PC-9 (cell line): ENCODE measurements around the gene GOLGA6D. TPM values are rescaled to one million over a fixed set of nuclear protein-coding genes. Genes with fewer than 3 reads are reported as not detected.
"Not testable (repeated sequence)": the region's sequence is repeated elsewhere in the genome, so short reads cannot be mapped to it uniquely, and the experiment has no call there.

Experiments
- BruUV-seq: library from RNA; stranded (reverse); fragments of 400-500 nt; replicated peaks from 2 replicates; lab custom pipeline; 2021; lab: Mats Ljungman, UMichigan
- CTCF ChIA-PET: fragments of 300-600 bp; sonication (Branson Sonifier 250); formaldehyde crosslinking; loops from one replicate; lab custom pipeline; 2022; ENCODE audit warnings: antibody characterized with exemption; lab: Charles Lee
- POLR2A ChIA-PET: fragments of 300-600 bp; sonication (Branson Sonifier 250); formaldehyde crosslinking; loops from one replicate; lab custom pipeline; 2022; ENCODE audit warnings: antibody characterized with exemption; ENCODE audit not compliant: unreplicated experiment; lab: Charles Lee
- DNase-seq, 2 experiments: peaks; one replicate each; pipeline versions ENCODE4 v3.0.0 to v3.0.0-alpha.2; 2015 to 2022; ENCODE audit warnings: mixed read lengths in 1 of 2
- H2AFZ ChIP-seq: fragments of 200-600 bp; sonication (generic); 2 replicates; pipeline ENCODE4 v1.8.1; 2017; ENCODE audit warnings: antibody characterized with exemption
- H3F3A ChIP-seq: fragments of 200-600 bp; sonication (generic); 2 replicates; pipeline ENCODE4 v1.8.1; 2017; ENCODE audit warnings: antibody characterized with exemption, mild to moderate bottlenecking, low read depth; ENCODE audit not compliant: insufficient read depth
- H3K27ac ChIP-seq: fragments of 200-600 bp; sonication (generic); 2 replicates; pipeline ENCODE4 v1.6.1; 2016; ENCODE audit warnings: mixed run types
- H3K27me3 ChIP-seq: fragments of 200-600 bp; sonication (generic); 2 replicates; pipeline ENCODE4 v1.6.1; 2016; ENCODE audit warnings: low read depth, mixed run types; ENCODE audit not compliant: insufficient read depth
- H3K36me3 ChIP-seq: fragments of 200-600 bp; sonication (generic); 2 replicates; pipeline ENCODE4 v1.6.1; 2016; ENCODE audit warnings: low read depth, mixed run types
- H3K4me1 ChIP-seq: fragments of 200-600 bp; sonication (generic); replicated peaks from 2 replicates; pipeline ENCODE4 v1.6.1; 2016; ENCODE audit warnings: mixed run types; ENCODE audit not compliant: insufficient read depth
- H3K4me2 ChIP-seq: fragments of 200-600 bp; sonication (generic); 2 replicates; pipeline ENCODE4 v1.6.1; 2017; ENCODE audit warnings: mixed run types
- H3K4me3 ChIP-seq: fragments of 200-600 bp; sonication (generic); 2 replicates; pipeline ENCODE4 v1.6.1; 2016; ENCODE audit warnings: mixed run types
- H3K79me2 ChIP-seq: fragments of 200-600 bp; sonication (generic); 2 replicates; pipeline ENCODE4 v1.6.1; 2017; ENCODE audit warnings: low read depth, mixed run types
- H3K9me2 ChIP-seq: fragments of 200-600 bp; sonication (generic); 2 replicates; pipeline ENCODE4 v1.8.1; 2017; ENCODE audit warnings: mild to moderate bottlenecking; ENCODE audit not compliant: insufficient read depth
- H3K9me3 ChIP-seq: fragments of 200-600 bp; sonication (generic); 2 replicates; pipeline ENCODE4 v1.8.1; 2016; ENCODE audit warnings: low read depth; ENCODE audit not compliant: insufficient read depth
- H4K20me1 ChIP-seq: fragments of 200-600 bp; sonication (generic); 2 replicates; pipeline ENCODE4 v1.8.1; 2017; ENCODE audit not compliant: insufficient read depth
- intact Hi-C: fragments of 100-400 bp; cut with micrococcal nuclease; formaldehyde crosslinking; loops from one replicate; pipeline ENCODE4 v1.10.0; 2022; ENCODE audit not compliant: unreplicated experiment
- total RNA-seq: library from RNA; stranded (reverse); gene quantifications from 2 replicates; pipeline ENCODE4 v1.2.3, GENCODE V29; 2021
- TF ChIP-seq, protein P1 (sequence below): fragments of 200-600 bp; sonication (generic); conservative IDR thresholded peaks from 2 replicates; pipeline ENCODE4 v1.6.1; 2017; ENCODE audit warnings: mixed run types, antibody characterized with exemption, mild to moderate bottlenecking, moderate library complexity

The GOLGA6D gene
- total RNA-seq, 1 experiment from 2014 or later: not detected

DNA sequence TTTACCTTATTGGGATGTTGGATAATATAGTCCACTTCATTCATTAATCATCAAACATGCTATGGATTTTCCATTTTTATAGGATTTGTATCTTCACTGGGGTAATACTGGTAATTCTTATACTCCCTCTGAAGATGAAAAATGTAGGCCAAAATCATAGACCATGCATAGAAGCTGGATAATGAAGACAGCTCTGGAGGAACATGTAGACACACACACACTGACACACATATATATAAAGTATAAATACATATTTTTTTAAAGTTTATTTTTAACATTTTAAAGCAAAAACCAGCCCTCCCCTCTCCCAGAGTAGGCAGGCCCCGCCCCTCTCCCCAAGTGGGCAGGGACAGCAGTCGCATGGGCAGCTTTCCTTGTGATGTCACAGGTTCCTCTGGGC, 24.6 kb upstream of the GOLGA6D start, which contains the start of gene GOLGA6C:
GOLGA6C (plus strand) TSS at position 301 of the 400 bp plus-strand sequence. CDS start 265 bp downstream, outside the sequence.
- not testable (repeated sequence) for BruUV-seq

DNA sequence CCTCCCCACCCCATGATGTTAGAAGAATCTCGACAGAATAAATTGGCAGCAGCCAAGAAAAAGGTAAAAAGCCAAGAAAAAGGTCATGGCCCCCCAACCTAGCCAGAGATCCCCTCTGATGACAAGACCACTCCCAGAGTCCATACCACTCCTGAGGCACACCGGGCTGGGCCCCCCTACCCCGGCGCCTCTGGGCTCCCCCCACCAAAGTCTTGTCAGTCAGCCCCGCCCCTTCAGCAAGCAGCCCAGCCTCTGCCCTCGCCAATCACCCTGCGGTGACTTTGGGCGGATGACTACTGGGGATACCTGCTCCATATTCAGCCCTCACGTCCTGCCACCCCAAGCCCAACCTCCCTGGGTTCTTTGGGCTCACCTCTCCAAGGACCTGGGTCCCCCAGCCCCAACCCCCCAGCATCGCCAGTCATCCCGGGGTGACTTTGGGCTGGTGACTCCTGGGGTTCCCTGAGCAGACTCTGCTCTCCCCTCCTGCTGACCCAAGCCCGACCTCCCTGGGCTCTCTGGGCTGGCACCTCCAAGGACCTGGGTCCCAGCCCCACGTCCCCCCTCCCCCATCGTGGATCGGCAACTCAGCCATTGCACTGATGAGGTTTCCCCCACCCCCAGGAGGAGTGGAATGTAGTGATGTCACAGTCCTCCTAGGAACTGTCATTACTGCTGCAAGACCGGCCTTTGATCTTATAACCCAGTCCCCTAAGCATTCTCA, 23.9 kb upstream of the GOLGA6D start:
- H3K4me3 ChIP-seq, H3K9me2 ChIP-seq, H3K27ac ChIP-seq, BruUV-seq, POLR2A ChIA-PET, H3K4me1 ChIP-seq, H3K79me2 ChIP-seq, DNase-seq, H3K4me2 ChIP-seq, H3K27me3 ChIP-seq, H4K20me1 ChIP-seq, intact Hi-C loops, H2AFZ ChIP-seq, H3K36me3 ChIP-seq, CTCF ChIA-PET, H3F3A ChIP-seq, H3K9me3 ChIP-seq: not testable (repeated sequence)

More for the DNA sequence above, 24.6 kb upstream of the GOLGA6D start, which contains the start of gene GOLGA6C:
- H3K4me1 ChIP-seq, H3K27me3 ChIP-seq, H3F3A ChIP-seq, H4K20me1 ChIP-seq, intact Hi-C loops, H3K27ac ChIP-seq, CTCF ChIA-PET, POLR2A ChIA-PET, H3K9me3 ChIP-seq, H3K4me3 ChIP-seq, H3K36me3 ChIP-seq, H3K9me2 ChIP-seq, DNase-seq, H3K4me2 ChIP-seq, H3K79me2 ChIP-seq, H2AFZ ChIP-seq: not testable (repeated sequence)

DNA sequence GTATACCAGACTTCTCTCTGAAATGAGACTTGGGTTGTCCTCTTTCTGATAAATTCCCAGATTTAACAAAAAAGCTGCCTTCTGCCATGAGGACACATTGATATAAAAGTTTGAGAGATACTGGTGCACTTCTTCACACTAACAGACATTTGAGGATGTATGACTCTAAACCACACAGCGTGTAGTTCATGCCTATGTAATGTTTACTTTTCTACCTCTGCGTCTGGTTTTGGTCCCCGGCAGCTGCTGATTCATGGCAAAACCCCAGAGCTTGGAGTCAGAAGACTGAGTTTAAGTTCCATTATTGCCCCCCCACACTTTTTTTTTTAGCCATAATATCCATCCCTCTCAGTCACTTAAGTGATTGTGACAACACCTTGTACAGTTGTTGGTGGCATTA, 22.8 kb upstream of the GOLGA6D start:
- DNase-seq, POLR2A ChIA-PET, CTCF ChIA-PET, H4K20me1 ChIP-seq, H3K4me1 ChIP-seq, H3K9me3 ChIP-seq, H3K27ac ChIP-seq, BruUV-seq, H3K36me3 ChIP-seq, H3K79me2 ChIP-seq, H3F3A ChIP-seq, H3K4me2 ChIP-seq, H3K4me3 ChIP-seq, intact Hi-C loops, H3K9me2 ChIP-seq, H2AFZ ChIP-seq, H3K27me3 ChIP-seq: not testable (repeated sequence)

DNA sequence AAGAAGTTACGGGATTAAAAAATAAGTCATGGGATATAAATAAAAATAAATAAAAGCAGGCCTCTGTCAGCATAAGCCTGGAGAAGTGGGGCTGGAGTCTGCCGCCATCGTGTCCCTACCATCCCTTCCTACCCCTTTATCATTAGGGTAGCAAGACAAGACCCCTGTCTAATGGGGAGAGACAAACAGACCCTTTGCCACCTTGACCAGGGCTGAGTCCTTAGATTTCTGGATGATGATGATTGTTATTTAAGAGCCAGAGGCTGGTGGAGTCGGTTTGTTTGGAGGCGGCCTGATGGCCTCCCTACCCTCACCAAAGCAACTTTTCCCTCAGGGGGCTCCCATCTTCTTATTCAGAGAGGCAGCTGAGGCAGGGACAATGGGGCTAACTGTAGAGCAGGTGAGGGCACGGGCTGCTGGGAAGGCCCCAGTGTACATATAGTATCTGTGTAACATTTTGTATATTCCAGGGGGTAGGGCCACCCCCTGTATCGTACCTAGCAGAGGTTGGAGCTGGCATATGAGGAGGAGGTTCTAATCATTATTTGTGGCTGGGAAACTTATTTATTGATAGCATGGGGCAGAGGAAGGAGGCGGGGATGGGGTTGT, 8.8 kb upstream of the GOLGA6D start:
- H3K27me3 ChIP-seq, CTCF ChIA-PET: not testable (repeated sequence)

DNA sequence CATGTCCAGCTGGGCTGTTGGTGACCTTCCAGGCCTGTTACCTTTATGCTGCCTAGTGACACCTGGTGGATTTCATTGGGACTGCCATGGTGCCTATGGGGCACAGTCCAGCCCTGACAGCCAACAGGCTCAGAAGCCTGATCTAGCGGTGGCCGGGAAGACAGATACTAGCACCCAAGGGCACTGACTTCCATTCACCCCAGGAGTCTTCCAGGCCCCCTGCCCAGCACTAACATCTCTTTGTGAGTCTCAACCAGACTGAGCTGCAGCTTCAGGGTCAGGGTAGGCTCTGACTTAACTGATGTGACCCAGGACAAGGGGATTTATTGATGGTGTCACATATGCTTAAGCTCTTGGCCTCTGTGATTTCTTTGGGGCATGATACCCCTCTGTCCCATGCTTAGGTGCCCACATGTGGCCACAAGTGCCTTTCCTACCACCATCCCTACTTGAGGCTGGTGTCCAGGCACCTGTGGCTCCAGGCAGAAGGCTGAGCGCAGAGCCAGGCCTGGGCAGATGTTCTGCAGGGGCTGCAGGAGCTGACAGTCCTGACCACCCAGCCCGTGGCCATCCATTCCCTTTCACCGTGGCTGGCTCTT, 8.0 kb upstream of the GOLGA6D start:
- POLR2A ChIA-PET: interaction anchor here (0.6 kb wide), 1 partner anchor 245 kb away, joined by 3 read pairs; no protein-coding TSS in a partner anchor
- H3K4me2 ChIP-seq, H3K4me3 ChIP-seq, H3F3A ChIP-seq, H3K9me3 ChIP-seq, H4K20me1 ChIP-seq, H3K27me3 ChIP-seq, H3K79me2 ChIP-seq, H3K36me3 ChIP-seq, H3K9me2 ChIP-seq, BruUV-seq, CTCF ChIA-PET, H2AFZ ChIP-seq, H3K27ac ChIP-seq, intact Hi-C loops, H3K4me1 ChIP-seq: not testable (repeated sequence)
- TF ChIP-seq, protein P1, sequence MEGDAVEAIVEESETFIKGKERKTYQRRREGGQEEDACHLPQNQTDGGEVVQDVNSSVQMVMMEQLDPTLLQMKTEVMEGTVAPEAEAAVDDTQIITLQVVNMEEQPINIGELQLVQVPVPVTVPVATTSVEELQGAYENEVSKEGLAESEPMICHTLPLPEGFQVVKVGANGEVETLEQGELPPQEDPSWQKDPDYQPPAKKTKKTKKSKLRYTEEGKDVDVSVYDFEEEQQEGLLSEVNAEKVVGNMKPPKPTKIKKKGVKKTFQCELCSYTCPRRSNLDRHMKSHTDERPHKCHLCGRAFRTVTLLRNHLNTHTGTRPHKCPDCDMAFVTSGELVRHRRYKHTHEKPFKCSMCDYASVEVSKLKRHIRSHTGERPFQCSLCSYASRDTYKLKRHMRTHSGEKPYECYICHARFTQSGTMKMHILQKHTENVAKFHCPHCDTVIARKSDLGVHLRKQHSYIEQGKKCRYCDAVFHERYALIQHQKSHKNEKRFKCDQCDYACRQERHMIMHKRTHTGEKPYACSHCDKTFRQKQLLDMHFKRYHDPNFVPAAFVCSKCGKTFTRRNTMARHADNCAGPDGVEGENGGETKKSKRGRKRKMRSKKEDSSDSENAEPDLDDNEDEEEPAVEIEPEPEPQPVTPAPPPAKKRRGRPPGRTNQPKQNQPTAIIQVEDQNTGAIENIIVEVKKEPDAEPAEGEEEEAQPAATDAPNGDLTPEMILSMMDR: peak; percentile 88
- DNase-seq: peak; percentile 34 to 92

More for the DNA sequence above, 8.8 kb upstream of the GOLGA6D start:
- H3K4me2 ChIP-seq, H3K4me3 ChIP-seq, H2AFZ ChIP-seq, H3K9me2 ChIP-seq, POLR2A ChIA-PET, DNase-seq, H3K36me3 ChIP-seq, H4K20me1 ChIP-seq, H3K4me1 ChIP-seq, H3K9me3 ChIP-seq, BruUV-seq, H3K79me2 ChIP-seq, H3F3A ChIP-seq, H3K27ac ChIP-seq, intact Hi-C loops: not testable (repeated sequence)

DNA sequence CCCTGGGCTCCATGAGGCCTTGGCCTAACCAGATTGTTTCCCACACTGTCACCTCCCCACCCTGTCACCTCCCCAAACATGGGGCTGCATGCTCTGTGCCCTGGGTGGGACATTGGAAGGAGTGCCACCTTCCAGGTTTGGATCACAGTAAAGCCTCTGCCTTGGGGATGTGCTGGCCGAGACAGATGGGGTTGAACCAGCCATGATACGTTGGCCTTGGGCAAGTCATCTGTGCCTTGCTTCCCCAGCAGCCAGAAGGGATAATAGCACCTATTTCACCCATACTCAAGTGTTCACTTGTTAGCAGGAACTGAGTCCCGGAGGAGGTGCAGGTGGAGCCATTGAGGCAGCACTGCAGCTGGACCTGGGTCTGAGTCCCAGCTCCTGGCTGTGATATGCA, 7.0 kb upstream of the GOLGA6D start:
- H2AFZ ChIP-seq, H3K4me2 ChIP-seq, H3K36me3 ChIP-seq, BruUV-seq, H3K27me3 ChIP-seq, H3F3A ChIP-seq, CTCF ChIA-PET, H3K79me2 ChIP-seq, H4K20me1 ChIP-seq, H3K9me3 ChIP-seq, POLR2A ChIA-PET, H3K27ac ChIP-seq, DNase-seq, H3K4me3 ChIP-seq, intact Hi-C loops, H3K4me1 ChIP-seq, H3K9me2 ChIP-seq: not testable (repeated sequence)
